Measurements from ENCODE around the gene RSRC1. TPM values are rescaled to one million over a fixed set of nuclear protein-coding genes. Genes with fewer than 3 reads are reported as not detected.

Gene RSRC1
- total RNA-seq, 1 donor from 2014 or later: 28.5 TPM

DNA sequence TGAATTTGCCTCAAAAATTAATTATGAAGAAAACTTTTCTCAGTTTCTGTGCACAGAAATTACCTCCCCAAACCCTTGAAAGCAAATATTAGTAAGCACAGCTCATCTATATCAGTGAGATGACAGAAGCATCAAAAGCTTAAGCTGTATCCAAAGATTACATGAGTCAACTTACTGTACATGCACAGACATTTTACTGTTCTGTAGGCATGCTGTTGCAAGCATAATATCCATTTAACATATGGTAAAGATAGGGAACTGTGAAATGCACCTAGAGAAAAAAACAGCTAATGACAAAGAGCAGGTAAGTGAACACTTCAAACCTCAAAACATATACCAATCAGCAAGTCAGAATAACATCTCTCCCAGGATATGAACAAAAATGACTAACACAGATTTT is 24.5 kb upstream of the RSRC1 start:
- H3K9me3 Mint-ChIP-seq (ENCODE audit: unreplicated experiment): no peaks in the 10 kb centered on the region
- Histone ChIP-seq H3K79me2 (ENCODE audit: insufficient read depth, low read length) (no peaks in the 10 kb centered on the region), H2AFZ (ENCODE audit: low read depth, low read length) (no peak overlapping the region), H3K36me3 (ENCODE audit: insufficient read depth, low read length) (no peaks in the 10 kb centered on the region), H4K20me1 (ENCODE audit: insufficient read depth, low read length) (no peaks in the 10 kb centered on the region), H3K9me3 (ENCODE audit: insufficient read depth, low read depth, low read length) (no peaks in the 10 kb centered on the region), H3K4me1 (ENCODE audit: insufficient read depth, low read length) (no peaks in the 10 kb centered on the region), H3K9ac (ENCODE audit: low read length) (no peak overlapping the region), H3K4me2 (ENCODE audit: low read length) (no peak overlapping the region), H3K27me3 (ENCODE audit: insufficient read depth, low read length) (peaks cover 10% of the 10 kb centered on the region), H3K27ac (ENCODE audit: low read depth, low read length) (no peak overlapping the region), H3K4me3 (ENCODE audit: insufficient read depth, low read depth, low read length) (no peak overlapping the region)
- no peak overlapping the region for H3K4me3 Mint-ChIP-seq (ENCODE audit: unreplicated experiment)
- no peak for DNase-seq (ENCODE audit: low read depth)
- no peak overlapping the region for H3K27ac Mint-ChIP-seq (ENCODE audit: unreplicated experiment)
- H3K4me1 Mint-ChIP-seq (ENCODE audit: low read depth, unreplicated experiment): no peaks in the 10 kb centered on the region
- FAIRE-seq: no peak
- peaks cover 25% of the 10 kb centered on the region for H3K27me3 Mint-ChIP-seq (ENCODE audit: low read depth, unreplicated experiment)
- no peaks in the 10 kb centered on the region for H3K36me3 Mint-ChIP-seq (ENCODE audit: low read depth, unreplicated experiment)
- TF ChIP-seq EZH2 (IDR thresholded peaks at IDR 0.05; ENCODE audit: insufficient read depth, low read length): no peak
- TF ChIP-seq CTCF (IDR thresholded peaks at IDR 0.05; ENCODE audit: insufficient read depth, low read depth, low read length): no peak

DNA sequence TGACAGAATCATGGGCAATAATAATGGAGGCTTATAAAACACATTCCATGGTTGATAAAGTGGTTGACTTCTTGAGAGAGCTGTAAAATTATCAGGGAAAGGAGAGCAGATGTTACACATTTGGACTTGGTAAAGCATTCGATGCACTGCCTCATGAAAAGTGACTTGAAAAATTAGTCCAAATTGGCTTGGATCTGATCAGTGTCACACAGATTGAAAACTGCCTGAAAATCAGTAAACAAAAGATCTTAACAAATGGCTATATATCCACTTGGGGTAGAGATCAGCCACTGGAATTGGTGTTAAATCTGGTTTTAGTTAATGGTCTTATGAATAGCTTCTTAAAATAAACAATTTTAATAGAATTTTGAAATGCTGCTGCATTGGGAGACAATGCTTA is 24.0 kb upstream of the RSRC1 start:
- no peaks in the 10 kb centered on the region for H3K9me3 Mint-ChIP-seq (ENCODE audit: unreplicated experiment)
- TF ChIP-seq CTCF (IDR thresholded peaks at IDR 0.05; ENCODE audit: insufficient read depth, low read depth, low read length): no peak
- TF ChIP-seq EZH2 (IDR thresholded peaks at IDR 0.05; ENCODE audit: insufficient read depth, low read length): no peak
- H3K27me3 Mint-ChIP-seq (ENCODE audit: low read depth, unreplicated experiment): peaks cover 30% of the 10 kb centered on the region
- Histone ChIP-seq H3K36me3 (ENCODE audit: insufficient read depth, low read length) (no peaks in the 10 kb centered on the region), H3K9me3 (ENCODE audit: insufficient read depth, low read depth, low read length) (no peaks in the 10 kb centered on the region), H3K9ac (ENCODE audit: low read length) (no peak overlapping the region), H4K20me1 (ENCODE audit: insufficient read depth, low read length) (no peaks in the 10 kb centered on the region), H3K4me2 (ENCODE audit: low read length) (no peak overlapping the region), H3K27ac (ENCODE audit: low read depth, low read length) (no peak overlapping the region), H3K27me3 (ENCODE audit: insufficient read depth, low read length) (peaks cover 15% of the 10 kb centered on the region), H3K79me2 (ENCODE audit: insufficient read depth, low read length) (no peaks in the 10 kb centered on the region), H3K4me3 (ENCODE audit: insufficient read depth, low read depth, low read length) (no peak overlapping the region), H2AFZ (ENCODE audit: low read depth, low read length) (no peak overlapping the region), H3K4me1 (ENCODE audit: insufficient read depth, low read length) (no peaks in the 10 kb centered on the region)
- FAIRE-seq: no peak
- H3K27ac Mint-ChIP-seq (ENCODE audit: unreplicated experiment): no peak overlapping the region
- DNase-seq (ENCODE audit: low read depth): no peak
- H3K4me3 Mint-ChIP-seq (ENCODE audit: unreplicated experiment): no peak overlapping the region
- H3K4me1 Mint-ChIP-seq (ENCODE audit: low read depth, unreplicated experiment): no peaks in the 10 kb centered on the region
- H3K36me3 Mint-ChIP-seq (ENCODE audit: low read depth, unreplicated experiment): no peaks in the 10 kb centered on the region

- H4K20me1 ChIP-seq (ENCODE audit: insufficient read depth, low read length): no peaks in the 10 kb centered on the region
Observed at GRCh38 chr3:158086361-158086760, 23.5 kb upstream of the RSRC1 start.

More at GRCh38 chr3:158086361-158086760, 23.5 kb upstream of the RSRC1 start:
- Histone ChIP-seq H3K27ac (ENCODE audit: low read depth, low read length) (no peak overlapping the region), H3K4me3 (ENCODE audit: insufficient read depth, low read depth, low read length) (no peak overlapping the region), H3K27me3 (ENCODE audit: insufficient read depth, low read length) (peaks cover 15% of the 10 kb centered on the region), H2AFZ (ENCODE audit: low read depth, low read length) (no peak overlapping the region), H3K4me2 (ENCODE audit: low read length) (no peak overlapping the region), H3K9me3 (ENCODE audit: insufficient read depth, low read depth, low read length) (no peaks in the 10 kb centered on the region), H3K9ac (ENCODE audit: low read length) (no peak overlapping the region), H3K79me2 (ENCODE audit: insufficient read depth, low read length) (no peaks in the 10 kb centered on the region), H3K4me1 (ENCODE audit: insufficient read depth, low read length) (no peaks in the 10 kb centered on the region), H3K36me3 (ENCODE audit: insufficient read depth, low read length) (no peaks in the 10 kb centered on the region)
- FAIRE-seq (no peak), DNase-seq (ENCODE audit: low read depth) (no peak)
- H3K36me3 Mint-ChIP-seq (ENCODE audit: low read depth, unreplicated experiment): no peaks in the 10 kb centered on the region
- no peak overlapping the region for H3K27ac Mint-ChIP-seq (ENCODE audit: unreplicated experiment)
- no peaks in the 10 kb centered on the region for H3K4me1 Mint-ChIP-seq (ENCODE audit: low read depth, unreplicated experiment)
- H3K4me3 Mint-ChIP-seq (ENCODE audit: unreplicated experiment): no peak overlapping the region
- H3K27me3 Mint-ChIP-seq (ENCODE audit: low read depth, unreplicated experiment): peaks cover 32% of the 10 kb centered on the region
- H3K9me3 Mint-ChIP-seq (ENCODE audit: unreplicated experiment): no peaks in the 10 kb centered on the region
- TF ChIP-seq EZH2 (IDR thresholded peaks at IDR 0.05; ENCODE audit: insufficient read depth, low read length): no peak
- TF ChIP-seq CTCF (IDR thresholded peaks at IDR 0.05; ENCODE audit: insufficient read depth, low read depth, low read length): no peak

Data from astrocyte (in vitro differentiated cells and primary cell).